Brain pericyte (primary cell): ENCODE data around the gene NRDE2.
"Not testable (repeated sequence)": the region's sequence is repeated elsewhere in the genome, so short reads cannot be mapped to it uniquely, and the experiment has no call there.

Experiments
- DNase-seq: peaks from one replicate; pipeline ENCODE4 v3.0.0-alpha.2; 2012; ENCODE audit warnings: low read depth, low spot score

Gene NRDE2

DNA sequence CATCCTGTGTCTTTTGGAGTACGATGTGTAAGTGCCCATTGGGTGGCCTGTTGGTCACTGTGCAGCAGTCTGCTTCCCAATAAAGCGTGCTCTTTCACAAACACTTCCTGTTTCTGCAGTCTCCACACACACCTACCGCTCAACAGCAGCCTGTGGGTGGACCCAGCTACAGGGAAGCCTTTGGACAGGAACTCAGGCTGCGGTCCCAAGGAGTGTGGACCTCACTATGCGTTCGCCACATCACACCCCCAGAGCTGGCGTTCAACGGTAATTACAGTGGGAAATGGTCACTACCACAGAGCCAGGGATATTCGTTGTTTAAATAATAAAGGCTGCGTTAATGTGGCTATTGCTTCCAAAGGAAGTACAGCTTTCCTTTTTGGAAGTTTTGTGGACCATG lies 59.2 kb downstream of the NRDE2 start:
- DNase-seq: no peak

GRCh38 chr14:90268420-90268819 lies 63.3 kb downstream of the NRDE2 start:
- no peak for DNase-seq

DNA sequence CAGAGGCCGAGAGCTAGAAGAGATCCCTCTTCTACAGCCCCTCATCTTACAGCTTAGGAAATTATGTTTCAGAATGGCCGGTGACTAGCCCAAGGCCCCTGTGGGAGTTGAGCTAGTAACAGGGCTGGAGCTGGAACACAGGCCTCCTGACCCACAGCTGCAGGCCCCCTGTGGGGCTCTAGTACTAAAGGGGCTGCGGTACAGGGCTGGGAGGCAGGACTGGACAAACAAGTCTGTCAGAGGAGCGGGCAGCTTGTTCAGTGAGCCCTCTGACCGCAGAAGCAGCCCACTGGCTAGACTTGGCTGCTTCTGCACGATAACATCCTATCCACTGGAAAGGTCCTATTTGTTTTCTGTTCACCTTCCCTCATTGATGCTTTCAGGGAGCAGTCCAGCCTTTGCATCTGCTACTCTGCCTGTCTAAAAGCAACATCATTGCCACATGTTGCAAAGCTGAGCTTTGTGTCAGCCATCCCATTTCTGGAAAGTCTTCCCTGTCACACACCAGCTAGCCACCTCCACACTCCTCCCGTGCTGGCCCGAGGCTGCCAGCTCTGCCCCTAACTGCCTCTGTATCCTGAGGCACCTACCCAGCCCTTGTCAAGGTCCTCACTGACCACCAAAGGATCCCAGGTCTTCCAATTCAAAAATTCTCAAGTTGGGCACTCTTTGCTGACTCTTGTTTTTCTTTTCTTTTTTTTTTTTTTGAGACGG lies 65.1 kb downstream of the NRDE2 start:
- DNase-seq: no peak

DNA sequence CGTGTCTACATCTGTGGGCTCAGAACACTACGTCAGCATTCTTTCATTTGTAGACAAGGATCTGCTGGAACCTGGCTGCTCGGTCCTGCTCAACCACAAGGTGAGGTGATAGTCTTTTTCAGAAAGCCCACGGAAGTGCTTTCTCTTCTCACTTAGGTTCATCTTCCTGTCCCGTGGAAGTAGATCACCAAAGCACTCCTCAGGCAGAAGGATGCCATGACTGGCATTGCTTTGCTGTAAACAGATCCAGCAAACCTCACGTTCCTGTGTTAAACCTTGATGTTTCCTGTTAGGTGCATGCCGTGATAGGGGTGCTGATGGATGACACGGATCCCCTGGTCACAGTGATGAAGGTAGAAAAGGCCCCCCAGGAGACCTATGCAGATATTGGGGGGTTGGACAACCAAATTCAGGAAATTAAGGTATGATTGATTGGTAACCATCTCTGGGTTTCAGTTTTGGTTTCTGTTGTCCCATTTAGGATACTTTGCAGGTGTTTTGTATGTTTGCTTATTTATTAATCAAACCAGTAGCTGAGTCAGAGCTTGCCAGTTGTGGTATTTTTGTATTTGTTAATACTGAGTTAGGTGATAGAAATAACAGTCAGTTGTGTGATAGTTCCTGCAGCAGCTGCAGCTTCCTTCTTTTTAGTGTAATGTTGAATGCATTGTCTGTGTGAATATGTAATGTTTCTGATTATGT lies 67.8 kb downstream of the NRDE2 start:
- DNase-seq: no peak

- peak; percentile 76 for DNase-seq
Measured at GRCh38 chr14:90256354-90257131, 75.2 kb downstream of the NRDE2 start, which contains the start of gene PSMC1. Gene PSMC1, plus strand, starts transcription at chr14:90256553. Its CDS starts 45 bp downstream, at chr14:90256598.

- DNase-seq: no peak
Measured at GRCh38 chr14:90255871-90256270, 75.9 kb downstream of the NRDE2 start.

GRCh38 chr14:90253826-90254225 lies 77.9 kb downstream of the NRDE2 start:
- no peak for DNase-seq

DNA sequence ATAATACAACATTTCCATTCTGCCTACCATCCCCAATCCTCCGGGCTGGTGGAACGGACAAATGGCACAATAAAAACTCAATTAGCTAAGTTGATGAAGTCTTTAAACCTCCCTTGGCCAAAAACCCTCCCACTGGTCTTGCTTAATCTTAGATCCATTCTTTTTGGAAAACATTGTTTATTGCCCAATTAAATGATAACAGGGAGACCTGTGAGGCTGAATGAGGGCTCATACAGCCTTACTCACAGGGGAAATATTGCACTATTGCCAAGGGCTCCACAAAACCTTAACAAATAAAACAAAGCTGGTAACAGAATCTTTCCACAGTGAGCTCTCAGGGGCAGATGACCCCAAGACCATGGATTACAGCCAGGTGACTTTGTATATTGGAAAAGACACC lies 83.1 kb downstream of the NRDE2 start:
- no peak for DNase-seq

DNA sequence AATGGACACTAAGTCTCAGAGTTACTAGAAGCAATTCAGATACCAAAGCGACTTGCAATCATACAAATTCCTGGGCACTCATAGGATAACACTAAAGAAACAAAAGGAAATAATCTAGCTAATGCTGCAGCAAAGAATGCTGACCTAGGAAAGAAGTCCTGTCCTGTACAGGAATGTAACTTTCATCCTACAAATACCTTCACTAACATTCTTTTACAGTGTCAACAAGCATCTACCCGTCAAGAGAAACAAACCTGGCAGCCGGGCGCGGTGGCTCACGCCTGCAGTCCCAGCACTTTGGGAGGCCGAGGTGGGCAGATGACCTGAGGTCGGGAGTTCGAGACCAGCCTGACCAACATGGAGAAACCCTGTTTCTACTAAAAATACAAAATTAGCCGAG lies 84.3 kb downstream of the NRDE2 start:
- DNase-seq: not testable (repeated sequence)

DNA sequence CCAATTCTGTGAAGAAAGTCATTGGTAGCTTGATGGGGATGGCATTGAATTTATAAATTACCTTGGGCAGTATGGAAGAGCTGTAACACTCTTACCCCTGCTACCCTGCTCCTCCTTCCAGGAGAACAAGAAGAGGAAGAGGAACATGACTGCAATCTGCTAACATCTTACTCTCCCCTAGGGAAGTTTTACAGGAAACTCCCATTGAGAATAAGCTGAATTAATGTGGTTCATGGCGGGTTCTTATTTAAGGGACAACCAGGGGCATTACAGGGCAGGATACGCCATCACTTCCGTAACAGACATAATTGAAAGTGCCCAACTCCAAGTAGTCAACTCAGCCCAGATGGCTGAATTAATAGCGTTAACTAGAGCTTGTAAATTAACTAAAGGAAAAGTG lies 84.8 kb downstream of the NRDE2 start:
- DNase-seq: no peak

DNA sequence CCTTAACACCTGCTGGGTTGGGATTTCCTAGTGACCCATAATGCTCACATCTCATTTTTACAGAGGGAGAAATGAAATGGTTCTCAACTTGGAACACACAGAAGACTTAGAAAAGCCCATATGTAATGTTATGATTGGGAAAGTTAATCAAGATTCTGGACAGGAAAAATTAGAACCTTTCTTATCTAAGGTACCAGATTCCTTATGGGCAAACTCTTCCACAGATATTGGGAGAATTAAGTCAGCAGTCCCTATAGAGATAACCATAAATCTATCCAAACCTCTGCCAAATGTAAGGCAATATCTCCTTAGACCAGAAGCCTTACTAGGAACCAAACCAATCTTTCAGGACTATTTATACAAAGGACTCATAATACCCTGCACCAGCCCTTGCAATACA lies 89.3 kb downstream of the NRDE2 start:
- DNase-seq: no peak

- DNase-seq: no peak
Measured at GRCh38 chr14:90239139-90239538, 92.6 kb downstream of the NRDE2 start.

- no peak for DNase-seq
Measured at GRCh38 chr14:90235179-90235976, 96.4 kb downstream of the NRDE2 start.

- not testable (repeated sequence) for DNase-seq
Measured at GRCh38 chr14:90229942-90230341, 101.8 kb downstream of the NRDE2 start.

- DNase-seq: no peak
Measured at GRCh38 chr14:90228478-90228877, 103.3 kb downstream of the NRDE2 start.
